CD4-positive, alpha-beta T cell treated with Interleukin-15 for 1 hour (primary cell): ENCODE results near the gene PTCD1.
"Not testable (repeated sequence)": the region's sequence is repeated elsewhere in the genome, so short reads cannot be mapped to it uniquely, and the experiment has no call there.

Source experiments
- DNase-seq: peaks from one replicate; pipeline ENCODE4 v3.0.0-alpha.2; 2020

PTCD1 gene

GRCh38 chr7:99449326-99449725 is 10.7 kb upstream of the PTCD1 start:
- DNase-seq: no peak

GRCh38 chr7:99448855-99449254 is 10.3 kb upstream of the PTCD1 start:
- no peak for DNase-seq

- no peak for DNase-seq
These were observed 9.3 kb upstream of the PTCD1 start for GRCh38 chr7:99447943-99448342.

- DNase-seq: no peak
These were observed 7.5 kb upstream of the PTCD1 start for GRCh38 chr7:99446096-99446495.

- no peak for DNase-seq
These were observed 1.6 kb upstream of the PTCD1 start for GRCh38 chr7:99440195-99440594.

GRCh38 chr7:99437946-99438572 is 539 bp downstream of the PTCD1 start:
- DNase-seq: no peak

GRCh38 chr7:99433158-99433557 is 5.4 kb downstream of the PTCD1 start:
- DNase-seq: no peak

- not testable (repeated sequence) for DNase-seq
These were observed 6.7 kb downstream of the PTCD1 start for GRCh38 chr7:99431756-99432540.

- DNase-seq: no peak
These were observed 8.8 kb downstream of the PTCD1 start for GRCh38 chr7:99429756-99430155.

GRCh38 chr7:99428972-99429566 is 9.5 kb downstream of the PTCD1 start:
- no peak for DNase-seq

- DNase-seq: no peak
These were observed 13.5 kb downstream of the PTCD1 start for GRCh38 chr7:99424932-99425730.

- no peak for DNase-seq
These were observed 16.0 kb downstream of the PTCD1 start for GRCh38 chr7:99422625-99423024.

GRCh38 chr7:99422186-99422585 is 16.4 kb downstream of the PTCD1 start:
- no peak for DNase-seq

- no peak for DNase-seq
These were observed 17.6 kb downstream of the PTCD1 start for GRCh38 chr7:99420986-99421385.

- DNase-seq: no peak
These were observed 18.4 kb downstream of the PTCD1 start for GRCh38 chr7:99420213-99420612.

GRCh38 chr7:99419323-99420021 is 19.1 kb downstream of the PTCD1 start:
- no peak for DNase-seq

- DNase-seq: no peak
These were observed 20.3 kb downstream of the PTCD1 start for GRCh38 chr7:99418260-99418659.

GRCh38 chr7:99415513-99416127 is 23.0 kb downstream of the PTCD1 start:
- DNase-seq: not testable (repeated sequence)

- DNase-seq: no peak
These were observed 28.0 kb downstream of the PTCD1 start for GRCh38 chr7:99410635-99411034.

- no peak for DNase-seq
These were observed 28.8 kb downstream of the PTCD1 start for GRCh38 chr7:99409806-99410205.

GRCh38 chr7:99409192-99409572 is 29.4 kb downstream of the PTCD1 start:
- DNase-seq: no peak
